HUES64 (cell line): ENCODE measurements around the gene TBCE.

Source experiments
- H3K27ac ChIP-seq: 2 replicates; pipeline ENCODE4 v1.7.0; 2013; ENCODE audit warnings: low read depth, low read length, inconsistent platforms
- H3K27me3 ChIP-seq: 2 replicates; pipeline ENCODE4 v1.6.1; 2013; ENCODE audit warnings: mild to moderate bottlenecking, low read length; ENCODE audit not compliant: insufficient read depth
- H3K36me3 ChIP-seq: 2 replicates; pipeline ENCODE4 v1.6.1; 2013; ENCODE audit warnings: mild to moderate bottlenecking, low read length; ENCODE audit not compliant: insufficient read depth
- H3K4me1 ChIP-seq: 2 replicates; pipeline ENCODE4 v1.6.1; 2013; ENCODE audit warnings: mild to moderate bottlenecking, low read length, moderate library complexity; ENCODE audit not compliant: insufficient read depth
- H3K4me3 ChIP-seq: 2 replicates; pipeline ENCODE4 v1.5.1; 2013; ENCODE audit warnings: mild to moderate bottlenecking, low read length, moderate library complexity
- H3K9ac ChIP-seq: 2 replicates; pipeline ENCODE4 v1.6.1; 2013; ENCODE audit warnings: mild to moderate bottlenecking, low read depth, low read length
- H3K9me3 ChIP-seq: 2 replicates; pipeline ENCODE4 v1.6.1; 2013; ENCODE audit warnings: low read depth, low read length; ENCODE audit not compliant: insufficient read depth
- WGBS: fragments of 150-250, 120-280 bp; methylation state at CpG from one replicate; pipeline ENCODE4 v1.1.7; 2013; ENCODE audit warnings: missing lambda C conversion rate; 5-methylcytosine and 5-hydroxymethylcytosine counted together

The TBCE gene

GRCh38 chr1:235411489-235412486 lies 44.6 kb downstream of the TBCE start:
- 93% methylated on average over 5 of the region's 5 CpGs for WGBS
- no peaks in the 10 kb centered on the region for H3K27me3 ChIP-seq
- H3K9ac ChIP-seq = no peak overlapping the region

GRCh38 chr1:235415008-235415904 lies 48.0 kb downstream of the TBCE start:
- Histone ChIP-seq H3K27ac (no peak overlapping the region), H3K4me3 (no peak overlapping the region)

More at GRCh38 chr1:235411489-235412486, 44.6 kb downstream of the TBCE start:
- no peaks in the 10 kb centered on the region for H3K9me3 ChIP-seq
- H3K27ac ChIP-seq = no peak overlapping the region
- H3K4me1 ChIP-seq = no peaks in the 10 kb centered on the region
- H3K4me3 ChIP-seq = no peak overlapping the region
- H3K36me3 ChIP-seq = peaks cover 14% of the 10 kb centered on the region

GRCh38 chr1:235416662-235417049 lies 49.4 kb downstream of the TBCE start:
- H3K27ac ChIP-seq = no peak overlapping the region
- H3K27me3 ChIP-seq = no peaks in the 10 kb centered on the region
- H3K4me1 ChIP-seq = no peaks in the 10 kb centered on the region
- H3K36me3 ChIP-seq = peaks cover 25% of the 10 kb centered on the region
- H3K9ac ChIP-seq = no peak overlapping the region
- H3K4me3 ChIP-seq = no peak overlapping the region
- WGBS = 100% methylated on average over 1 of the region's 1 CpG
- H3K9me3 ChIP-seq = no peaks in the 10 kb centered on the region

More at GRCh38 chr1:235415008-235415904, 48.0 kb downstream of the TBCE start:
- Histone ChIP-seq H3K27me3 (no peaks in the 10 kb centered on the region), H3K36me3 (peaks cover 25% of the 10 kb centered on the region), H3K4me1 (no peaks in the 10 kb centered on the region), H3K9ac (no peak overlapping the region), H3K9me3 (no peaks in the 10 kb centered on the region)
- WGBS = 88% methylated on average over 7 of the region's 7 CpGs

GRCh38 chr1:235417086-235417697 lies 50.0 kb downstream of the TBCE start:
- H3K36me3 ChIP-seq = peaks cover 25% of the 10 kb centered on the region
- H3K4me3 ChIP-seq = no peak overlapping the region
- H3K27me3 ChIP-seq = no peaks in the 10 kb centered on the region
- H3K9me3 ChIP-seq = no peaks in the 10 kb centered on the region
- no peaks in the 10 kb centered on the region for H3K4me1 ChIP-seq
- H3K9ac ChIP-seq = no peak overlapping the region
- 45% methylated on average over 7 of the region's 8 CpGs for WGBS
- H3K27ac ChIP-seq = no peak overlapping the region

GRCh38 chr1:235421751-235422150 lies 54.5 kb downstream of the TBCE start:
- 94% methylated on average over 3 of the region's 3 CpGs for WGBS

GRCh38 chr1:235423214-235423652 lies 56.0 kb downstream of the TBCE start:
- peaks cover 6% of the 10 kb centered on the region; the same call in 1 of the 2 replicates for H3K4me1 ChIP-seq
- H3K9me3 ChIP-seq = no peaks in the 10 kb centered on the region
- no peak overlapping the region for H3K27ac ChIP-seq
- H3K4me3 ChIP-seq = no peak overlapping the region
- H3K9ac ChIP-seq = no peak overlapping the region
- H3K36me3 ChIP-seq = peaks cover 7% of the 10 kb centered on the region; the same call in 1 of the 2 replicates
- H3K27me3 ChIP-seq = no peaks in the 10 kb centered on the region
- 81% methylated on average over 12 of the region's 12 CpGs for WGBS

More at GRCh38 chr1:235421751-235422150, 54.5 kb downstream of the TBCE start:
- Histone ChIP-seq H3K9ac (no peak overlapping the region), H3K4me3 (no peak overlapping the region), H3K36me3 (peaks cover 11% of the 10 kb centered on the region; the same call in 1 of the 2 replicates), H3K4me1 (peaks cover 6% of the 10 kb centered on the region; the same call in 1 of the 2 replicates), H3K9me3 (no peaks in the 10 kb centered on the region), H3K27me3 (no peaks in the 10 kb centered on the region), H3K27ac (no peak overlapping the region)

- Histone ChIP-seq H3K4me3 (no peak overlapping the region), H3K27me3 (no peaks in the 10 kb centered on the region), H3K27ac (no peak overlapping the region), H3K4me1 (peaks cover 6% of the 10 kb centered on the region; the same call in 1 of the 2 replicates), H3K36me3 (0 out of 2 replicates have a peak, but pooled peaks cover 3% of the 10 kb centered on the region), H3K9ac (no peak overlapping the region), H3K9me3 (no peaks in the 10 kb centered on the region)
- WGBS = 92% methylated on average over 8 of the region's 8 CpGs
Observed at GRCh38 chr1:235424092-235424491, 56.9 kb downstream of the TBCE start.

GRCh38 chr1:235425357-235425756 lies 58.1 kb downstream of the TBCE start:
- Histone ChIP-seq H3K4me3 (no peak overlapping the region), H3K36me3 (no peaks in the 10 kb centered on the region), H3K27ac (no peak overlapping the region), H3K9ac (no peak overlapping the region), H3K9me3 (no peaks in the 10 kb centered on the region), H3K27me3 (no peaks in the 10 kb centered on the region), H3K4me1 (peaks cover 6% of the 10 kb centered on the region; the same call in 1 of the 2 replicates)
- WGBS = 95% methylated on average over 9 of the region's 9 CpGs

GRCh38 chr1:235426143-235426542 lies 58.9 kb downstream of the TBCE start:
- H3K9me3 ChIP-seq = no peaks in the 10 kb centered on the region
- WGBS = 97% methylated on average over 4 of the region's 4 CpGs
- peaks cover 6% of the 10 kb centered on the region; the same call in 1 of the 2 replicates for H3K4me1 ChIP-seq
- peaks cover 4% of the 10 kb centered on the region; the same call in 1 of the 2 replicates for H3K36me3 ChIP-seq
- H3K27ac ChIP-seq = no peak overlapping the region
- H3K4me3 ChIP-seq = no peak overlapping the region
- no peak overlapping the region for H3K9ac ChIP-seq
- no peaks in the 10 kb centered on the region for H3K27me3 ChIP-seq

- Histone ChIP-seq H3K27ac (no peak overlapping the region), H3K36me3 (peaks cover 4% of the 10 kb centered on the region; the same call in 1 of the 2 replicates), H3K4me1 (peaks cover 6% of the 10 kb centered on the region; the same call in 1 of the 2 replicates), H3K9ac (no peak overlapping the region), H3K4me3 (no peak overlapping the region), H3K27me3 (no peaks in the 10 kb centered on the region), H3K9me3 (no peaks in the 10 kb centered on the region)
- 97% methylated on average over 13 of the region's 13 CpGs for WGBS
Observed at GRCh38 chr1:235426680-235427079, 59.5 kb downstream of the TBCE start.
